Measurements from ENCODE around the gene AGAP1. TPM values are rescaled to one million over a fixed set of nuclear protein-coding genes. Genes with fewer than 3 reads are reported as not detected.

The AGAP1 gene
- total RNA-seq, 1 experiment from 2014 or later: 25.8 TPM

DNA sequence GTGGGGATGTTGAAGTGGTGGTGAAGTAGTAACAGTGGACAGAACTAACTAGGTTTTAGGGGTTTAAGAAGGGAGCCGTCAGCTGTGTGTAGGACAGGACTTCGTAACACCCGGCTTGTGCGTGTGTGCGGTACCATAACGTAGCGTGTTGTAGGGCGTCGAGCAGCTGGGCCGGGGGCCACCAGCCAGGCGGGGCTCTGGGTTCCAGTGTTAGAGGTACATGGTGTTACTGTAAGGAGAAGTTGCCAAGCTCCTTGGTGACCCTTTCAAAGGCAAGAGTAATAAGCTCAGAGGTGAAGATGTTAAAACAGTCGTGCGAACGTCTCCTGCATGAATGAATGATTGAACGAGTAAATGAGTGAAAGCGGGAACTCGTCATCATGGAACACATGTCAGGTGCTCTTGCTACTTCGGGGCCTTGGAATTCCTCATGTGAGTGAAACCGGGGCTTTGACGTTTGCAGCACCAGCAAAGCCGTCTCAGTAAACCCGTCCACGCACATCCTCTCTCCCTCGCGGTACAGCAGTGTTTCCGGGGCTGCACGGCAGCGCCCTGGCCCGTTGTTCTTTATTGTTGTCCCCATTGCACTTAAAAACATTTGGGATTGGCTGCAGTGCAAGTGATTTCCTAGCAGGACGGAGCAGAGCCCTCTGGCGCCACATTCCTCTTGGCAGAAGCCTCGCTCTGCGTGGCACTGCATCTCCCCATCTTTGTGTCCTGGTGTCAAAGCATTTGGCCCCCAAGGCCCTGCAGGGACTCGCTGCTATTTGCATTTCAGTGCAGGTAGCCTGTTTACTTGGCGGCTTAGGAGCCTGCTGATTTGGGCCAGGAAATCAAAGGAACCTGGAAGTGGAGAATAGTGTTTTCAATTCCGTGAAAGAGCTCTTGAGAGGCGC lies 559.3 kb downstream of the AGAP1 start:
- Histone ChIP-seq H4K5ac (ENCODE audit: insufficient read length, low read depth, low read length) (no peak overlapping the region), H3K9ac (ENCODE audit: extremely low read depth, insufficient read length, low read length) (no peak overlapping the region), H4K91ac (ENCODE audit: insufficient read length, low read depth, low read length) (no peak overlapping the region), H3K23me2 (ENCODE audit: insufficient read length, low read depth, low read length, poor library complexity, severe bottlenecking) (no peaks in the 10 kb centered on the region), H3K4me1 (ENCODE audit: insufficient read depth, low read length) (no peaks in the 10 kb centered on the region; the same call in 1 of the 2 replicates), H3K18ac (ENCODE audit: insufficient read length, low read depth, low read length) (no peak overlapping the region), H2BK12ac (ENCODE audit: insufficient read length, low read depth, low read length) (no peak overlapping the region), H3K14ac (ENCODE audit: insufficient read depth, low read length) (no peak overlapping the region), H3K4me2 (ENCODE audit: insufficient read depth, insufficient read length, low read length) (no peak overlapping the region), H3K79me2 (ENCODE audit: insufficient read depth, low read length) (no peaks in the 10 kb centered on the region), H3K4ac (ENCODE audit: low read depth, low read length) (no peak overlapping the region), H4K8ac (replicated peaks; ENCODE audit: insufficient read length, low read depth, low read length) (no peak overlapping the region), H3K79me1 (ENCODE audit: insufficient read depth, low read depth, low read length, poor library complexity, severe bottlenecking) (no peaks in the 10 kb centered on the region), H2AFZ (ENCODE audit: low read length) (no peak overlapping the region), H3K27ac (ENCODE audit: insufficient read length, low read depth, low read length) (no peak overlapping the region), H3K23ac (ENCODE audit: insufficient read length, low read depth, low read length) (no peak overlapping the region), H2BK15ac (ENCODE audit: low read depth, low read length) (no peak overlapping the region), H2BK20ac (ENCODE audit: low read depth, low read length, poor library complexity, severe bottlenecking) (no peak overlapping the region), H3K27me3 (ENCODE audit: insufficient read depth, low read length) (no peaks in the 10 kb centered on the region), H3K56ac (ENCODE audit: insufficient read length, low read depth, low read length) (no peak overlapping the region), H2BK5ac (ENCODE audit: insufficient read length, low read length) (no peak overlapping the region), H2BK120ac (ENCODE audit: low read depth, low read length, poor library complexity, severe bottlenecking) (no peak overlapping the region), H4K20me1 (ENCODE audit: control insufficient read depth, insufficient read depth, insufficient read length) (no peaks in the 10 kb centered on the region), H2AK5ac (ENCODE audit: insufficient read length, low read length) (no peak overlapping the region), H3T11ph (ENCODE audit: low read length) (no peak overlapping the region), H3K9me3 (ENCODE audit: control insufficient read depth, low read depth, low read length) (peaks cover 3% of the 10 kb centered on the region)
- DNase-seq: peak; percentile 81
- Mint-ChIP-seq H3K27me3 (ENCODE audit: low read depth) (peaks cover 59% of the 10 kb centered on the region), H3K27ac (peak overlapping the region; percentile 5 to 69 (median 30); a peak in 3 of 7 replicates), H3K4me3 (peak overlapping the region; percentile 16 to 50; a peak in 4 of 5 replicates), H3K36me3 (ENCODE audit: insufficient read depth in 1 of 3, low read depth in 3 of 3) (peaks cover 2 to 8% (median 3%) of the 10 kb centered on the region in 3 experiments; a peak in 5 of 7 replicates), H3K4me1 (peaks cover 36 to 49% of the 10 kb centered on the region in 2 experiments), H3K9me3 (peaks cover 0 to 2% of the 10 kb centered on the region in 2 experiments)
- no CpG with 5 or more reads among the region's 37 CpGs for WGBS (ENCODE audit: extremely low coverage, insufficient read length, low lambda C conversion rate)
- TF ChIP-seq, protein P1, sequence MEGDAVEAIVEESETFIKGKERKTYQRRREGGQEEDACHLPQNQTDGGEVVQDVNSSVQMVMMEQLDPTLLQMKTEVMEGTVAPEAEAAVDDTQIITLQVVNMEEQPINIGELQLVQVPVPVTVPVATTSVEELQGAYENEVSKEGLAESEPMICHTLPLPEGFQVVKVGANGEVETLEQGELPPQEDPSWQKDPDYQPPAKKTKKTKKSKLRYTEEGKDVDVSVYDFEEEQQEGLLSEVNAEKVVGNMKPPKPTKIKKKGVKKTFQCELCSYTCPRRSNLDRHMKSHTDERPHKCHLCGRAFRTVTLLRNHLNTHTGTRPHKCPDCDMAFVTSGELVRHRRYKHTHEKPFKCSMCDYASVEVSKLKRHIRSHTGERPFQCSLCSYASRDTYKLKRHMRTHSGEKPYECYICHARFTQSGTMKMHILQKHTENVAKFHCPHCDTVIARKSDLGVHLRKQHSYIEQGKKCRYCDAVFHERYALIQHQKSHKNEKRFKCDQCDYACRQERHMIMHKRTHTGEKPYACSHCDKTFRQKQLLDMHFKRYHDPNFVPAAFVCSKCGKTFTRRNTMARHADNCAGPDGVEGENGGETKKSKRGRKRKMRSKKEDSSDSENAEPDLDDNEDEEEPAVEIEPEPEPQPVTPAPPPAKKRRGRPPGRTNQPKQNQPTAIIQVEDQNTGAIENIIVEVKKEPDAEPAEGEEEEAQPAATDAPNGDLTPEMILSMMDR (conservative IDR thresholded peaks at IDR 0.05): 0 out of 3 replicates have a peak, but pooled peaks have one; percentile 29

All from H9 (cell line).